B cell (primary cell): Measurements from ENCODE around the gene NFIC. TPM values are rescaled to one million over a fixed set of nuclear protein-coding genes. Genes with fewer than 3 reads are reported as not detected.

ENCODE experiments used
- ATAC-seq: fragments of 200-7000 bp; cut with Tn5 transposase; one replicate; pipeline ENCODE4 v1.10.0; 2021; ENCODE audit warnings: low read depth, mild to moderate bottlenecking, moderate number of reproducible peaks, moderate library complexity
- CTCF ChIA-PET: fragments of 350-600 bp; sonication (Branson Sonifier 250); formaldehyde crosslinking; loops from one replicate; lab custom pipeline; 2021; ENCODE audit warnings: antibody characterized with exemption, inconsistent platforms; lab: Charles Lee
- POLR2A ChIA-PET: fragments of 350-600 bp; sonication (Branson Sonifier 250); formaldehyde crosslinking; loops from one replicate; lab custom pipeline; 2021; ENCODE audit warnings: antibody characterized with exemption; lab: Charles Lee
- DNase-seq: peaks from one replicate; pipeline ENCODE4 v3.0.0; 2013
- H2AFZ ChIP-seq: 2 replicates; pipeline ENCODE4 v1.6.1; 2012; ENCODE audit warnings: mild to moderate bottlenecking, low read depth, low read length; ENCODE audit not compliant: insufficient read depth, poor library complexity, severe bottlenecking
- H3K27ac ChIP-seq, 2 donors: 1 replicate in 1 of 2; 2 replicates in 1 of 2; pipeline ENCODE4 v1.5.1; 2012 to 2013; ENCODE audit warnings: low read length in 2 of 2, mild to moderate bottlenecking in 2 of 2, moderate library complexity in 1 of 2
- H3K27me3 ChIP-seq, 4 experiments: fragments of 200-600 bp in 1 of 4; sonication (generic) in 1 of 4; replicated peaks in 1 of 4; 1 replicate in 2 of 4; 2 replicates in 2 of 4; pipeline versions ENCODE4 v1.6.1 to v1.7.0; 2013 to 2016; ENCODE audit warnings: low read length in 3 of 4, mild to moderate bottlenecking in 2 of 4, mixed read lengths in 1 of 4, moderate library complexity in 1 of 4; ENCODE audit not compliant: insufficient read depth in 4 of 4, control insufficient read depth in 3 of 4; ENCODE audit errors: control extremely low read depth in 1 of 4
- H3K36me3 ChIP-seq, 2 experiments: replicated peaks in 1 of 2; 1 replicate in 1 of 2; 2 replicates in 1 of 2; pipeline versions ENCODE4 v1.6.1 to v1.7.1; 2013; ENCODE audit warnings: low read length in 1 of 2; ENCODE audit not compliant: insufficient read depth in 2 of 2, control insufficient read depth in 1 of 2; ENCODE audit errors: control extremely low read depth in 1 of 2, extremely low read depth in 1 of 2
- H3K4me1 ChIP-seq, 2 donors: fragments of 200-600 bp in 1 of 2; sonication (generic) in 1 of 2; 1 replicate in 1 of 2; 2 replicates in 1 of 2; pipeline versions ENCODE4 v1.5.1 to v1.6.1; 2013 to 2017; ENCODE audit warnings: low read length in 2 of 2; ENCODE audit not compliant: control insufficient read depth in 2 of 2, insufficient read depth in 2 of 2
- H3K4me2 ChIP-seq: replicated peaks from 2 replicates; pipeline ENCODE3; 2012; ENCODE audit warnings: mild to moderate bottlenecking, low read depth, low read length; ENCODE audit not compliant: poor library complexity, severe bottlenecking
- H3K4me3 ChIP-seq, 5 experiments: fragments of 200-600 bp in 1 of 5; sonication (generic) in 1 of 5; 1 replicate in 3 of 5; 2 replicates in 2 of 5; pipeline versions ENCODE4 v1.5.1 to v1.7.0; 2011 to 2016; ENCODE audit warnings: low read length in 4 of 5, mild to moderate bottlenecking in 4 of 5, low read depth in 2 of 5, control low read depth in 1 of 5, moderate library complexity in 1 of 5; ENCODE audit not compliant: insufficient read depth in 1 of 5; ENCODE audit errors: control extremely low read depth in 1 of 5, extremely low read depth in 1 of 5
- H3K79me2 ChIP-seq: fragments of 200-600 bp; sonication (generic); one replicate; pipeline ENCODE4 v1.6.0; 2016; ENCODE audit warnings: low read length; ENCODE audit not compliant: control insufficient read depth, insufficient read depth
- H3K9ac ChIP-seq: fragments of 200-600 bp; sonication (generic); 2 replicates; pipeline ENCODE4 v1.6.1; 2017; ENCODE audit warnings: mild to moderate bottlenecking, low read length, moderate library complexity
- H3K9me3 ChIP-seq, 3 donors: one replicate each; pipeline versions ENCODE4 v1.6.1 to v1.7.1; 2013; ENCODE audit warnings: low read length in 2 of 3; ENCODE audit not compliant: control insufficient read depth in 2 of 3, insufficient read depth in 1 of 3; ENCODE audit errors: control extremely low read depth in 1 of 3
- H4K20me1 ChIP-seq: 2 replicates; pipeline ENCODE4 v1.6.0; 2012; ENCODE audit warnings: mild to moderate bottlenecking, low read length; ENCODE audit not compliant: insufficient read depth, control insufficient read depth, poor library complexity, severe bottlenecking
- H3K27ac Mint-ChIP-seq: one replicate; pipeline ENCODE4 v1.8.0; 2021; ENCODE audit warnings: mixed read lengths
- H3K27me3 Mint-ChIP-seq: one replicate; pipeline ENCODE4 v1.8.0; 2021; ENCODE audit warnings: mixed read lengths
- H3K4me1 Mint-ChIP-seq: one replicate; pipeline ENCODE4 v1.8.0; 2021; ENCODE audit warnings: mixed read lengths
- H3K4me3 Mint-ChIP-seq: one replicate; pipeline ENCODE4 v1.8.0; 2021; ENCODE audit warnings: mixed read lengths
- H3K9me3 Mint-ChIP-seq: one replicate; pipeline ENCODE4 v1.8.0; 2022; ENCODE audit warnings: mixed read lengths; ENCODE audit not compliant: insufficient read depth
- CTCF ChIP-seq: fragments of 200-600 bp; IDR thresholded peaks from one replicate; pipeline ENCODE4 v1.8.0; 2022; ENCODE audit warnings: antibody characterized with exemption, mild to moderate bottlenecking
- EZH2 ChIP-seq: IDR thresholded peaks from 2 replicates; pipeline ENCODE4 v1.6.1; 2012; ENCODE audit warnings: borderline replicate concordance, low read depth, mild to moderate bottlenecking, moderate library complexity, low read length; ENCODE audit not compliant: insufficient read depth, poor library complexity, severe bottlenecking
- WGBS: methylation state at CpG from one replicate; pipeline ENCODE4 v1.1.5; 2013; ENCODE audit warnings: missing lambda C conversion rate; ENCODE audit not compliant: insufficient coverage; 5-methylcytosine and 5-hydroxymethylcytosine counted together
- intact Hi-C: fragments of 100-400 bp; cut with micrococcal nuclease; formaldehyde crosslinking; loops from one replicate; pipeline ENCODE4 v1.10.0; 2022
- polyA plus RNA-seq: library from polyadenylated mRNA; depleted of rRNA; stranded (reverse); fragments of >200 nt; gene quantifications from 2 replicates; pipeline ENCODE4 v1.2.3, GENCODE V29; 2012
- total RNA-seq, 2 donors: library from RNA; stranded (reverse); fragments of 120-200 nt in 1 of 2; gene quantifications; 1 replicate in 1 of 2; 2 replicates in 1 of 2; pipeline versions ENCODE4 v1.2.3 to v1.2.4, GENCODE V29; 2013 to 2022

The NFIC gene
- total and polyA plus RNA-seq, 2 donors (not counting 1 experiment from before 2014, with no cell fraction given) = 3.8 to 23.6 TPM

- Histone ChIP-seq H4K20me1 (peaks cover 31% of the 10 kb centered on the region), H3K36me3 (peaks cover 0 to 2% of the 10 kb centered on the region in 2 experiments), H3K27me3 (no peaks in the 10 kb centered on the region), H3K4me3 (no peak overlapping the region), H3K9me3 (no peaks in the 10 kb centered on the region), H2AFZ (no peak overlapping the region), H3K4me2 (no peak overlapping the region), H3K79me2 (peaks cover 51% of the 10 kb centered on the region), H3K4me1 (no peaks in the 10 kb centered on the region), H3K9ac (no peak overlapping the region), H3K27ac (no peak overlapping the region)
- DNase-seq (no peak), ATAC-seq (no peak)
- CTCF ChIA-PET = interaction anchor here (1.1 kb wide), 1 partner anchor 48 kb away, joined by 3 read pairs; no protein-coding TSS in a partner anchor
- TF ChIP-seq EZH2 (no peak), CTCF (no peak)
- Mint-ChIP-seq H3K4me3 (no peak overlapping the region), H3K27ac (no peak overlapping the region), H3K9me3 (no peaks in the 10 kb centered on the region), H3K4me1 (peaks cover 2% of the 10 kb centered on the region), H3K27me3 (no peaks in the 10 kb centered on the region)
- 98% methylated on average over 59 of the region's 59 CpGs for WGBS
- intact Hi-C loops = no loop called here
- POLR2A ChIA-PET = no interaction called here
Measured at GRCh38 chr19:3381701-3382372, 15.5 kb downstream of the NFIC start.

GRCh38 chr19:3382460-3383100, 16.2 kb downstream of the NFIC start:
- peaks cover 0 to 2% of the 10 kb centered on the region in 2 experiments for H3K36me3 ChIP-seq
- no peak overlapping the region for H3K4me3 ChIP-seq
- TF ChIP-seq CTCF (no peak), EZH2 (no peak)
- CTCF ChIA-PET = no interaction called here
- H2AFZ ChIP-seq = no peak overlapping the region
- H3K4me1 ChIP-seq = no peaks in the 10 kb centered on the region
- DNase-seq (no peak), ATAC-seq (no peak)
- Mint-ChIP-seq H3K4me3 (no peak overlapping the region), H3K9me3 (no peaks in the 10 kb centered on the region), H3K27ac (no peak overlapping the region), H3K27me3 (no peaks in the 10 kb centered on the region), H3K4me1 (peaks cover 2% of the 10 kb centered on the region)
- H3K27ac ChIP-seq = no peak overlapping the region
- H3K9me3 ChIP-seq = no peaks in the 10 kb centered on the region
- 97% methylated on average over 14 of the region's 14 CpGs for WGBS
- no peak overlapping the region for H3K9ac ChIP-seq
- POLR2A ChIA-PET = no interaction called here
- no peaks in the 10 kb centered on the region for H3K27me3 ChIP-seq
- intact Hi-C loops = no loop called here
- peaks cover 34% of the 10 kb centered on the region for H4K20me1 ChIP-seq
- no peak overlapping the region for H3K4me2 ChIP-seq
- H3K79me2 ChIP-seq = peaks cover 56% of the 10 kb centered on the region
